ENCODE measurements around the gene TSPAN33. TPM values are rescaled to one million over a fixed set of nuclear protein-coding genes. Genes with fewer than 3 reads are reported as not detected.

Gene TSPAN33
- total and polyA plus RNA-seq, 10 of the 15 experiments (the other 5 are each of a cell fraction or from before 2014, with no cell fraction given): 12.0 to 123 (median 86.3) TPM

GRCh38 chr7:129146237-129146979 lies 1.9 kb downstream of the TSPAN33 start (continued):
- TF ChIP-seq E4F1 (IDR thresholded peaks at IDR 0.05; ENCODE audit: borderline replicate concordance, partially characterized antibody): no peak
- TF ChIP-seq ZBTB33 (IDR thresholded peaks at IDR 0.05): no peak
- TF ChIP-seq STAT3 (IDR thresholded peaks at IDR 0.05; ENCODE audit: low read depth, low read length): no peak
- peak; percentile 68; the same call in 1 of the 2 replicates for TF ChIP-seq RELB (IDR thresholded peaks at IDR 0.05; ENCODE audit: low read depth)
- TF ChIP-seq BACH1 (IDR thresholded peaks at IDR 0.05; ENCODE audit: borderline replicate concordance): no peak
- no peak for TF ChIP-seq NRF1 (conservative IDR thresholded peaks at IDR 0.05; ENCODE audit: low read depth, low read length)
- TF ChIP-seq CHD4 (IDR thresholded peaks at IDR 0.05): no peak
- TF ChIP-seq SMC3 (IDR thresholded peaks at IDR 0.05; ENCODE audit: borderline replicate concordance, low read length): 0 out of 2 replicates have a peak, but pooled peaks have one; percentile 28
- TF ChIP-seq EP300 (IDR thresholded peaks at IDR 0.05; ENCODE audit: borderline replicate concordance in 1 of 2, control insufficient read depth in 1 of 2, low read depth in 2 of 2, low read length in 2 of 2): no peak
- TF ChIP-seq SUPT20H (IDR thresholded peaks at IDR 0.05; ENCODE audit: borderline replicate concordance, control insufficient read depth, low read depth, low read length): no peak
- TF ChIP-seq SKIL (IDR thresholded peaks at IDR 0.05; ENCODE audit: low read depth, poor library complexity, severe bottlenecking): peak; percentile 80
- TF ChIP-seq HDGF (IDR thresholded peaks at IDR 0.05): no peak
- no peak for TF ChIP-seq CBX3 (IDR thresholded peaks at IDR 0.05; ENCODE audit: borderline replicate concordance, low read depth)
- no peak for TF ChIP-seq TARDBP (IDR thresholded peaks at IDR 0.05; ENCODE audit: borderline replicate concordance)
- peak; percentile 84 for TF ChIP-seq CREB1 (IDR thresholded peaks at IDR 0.05; ENCODE audit: low read depth)
- TF ChIP-seq TCF7 (IDR thresholded peaks at IDR 0.05; ENCODE audit: borderline replicate concordance): no peak
- TF ChIP-seq SREBF1 (IDR thresholded peaks at IDR 0.05; ENCODE audit: low read length): no peak
- peak; percentile 49; the same call in 1 of the 2 replicates for TF ChIP-seq NR2C1 (IDR thresholded peaks at IDR 0.05)
- peak; percentile 82 for TF ChIP-seq NFIC (IDR thresholded peaks at IDR 0.05; ENCODE audit: low read depth, low read length)
- no peak for TF ChIP-seq PBX3 (IDR thresholded peaks at IDR 0.05; ENCODE audit: insufficient replicate concordance, low read depth, low read length)
- TF ChIP-seq RUNX3 (IDR thresholded peaks at IDR 0.05; ENCODE audit: low read length): peak; percentile 86

All from GM12878 (cell line).